ENCODE measurements around the gene MACROD2. TPM values are rescaled to one million over a fixed set of nuclear protein-coding genes. Genes with fewer than 3 reads are reported as not detected.
A peak's percentile ranks its signal among the peaks of the same experiment; 100 is the strongest.

The MACROD2 gene
- total RNA-seq, 1 donor from 2014 or later = 6.7 TPM

DNA sequence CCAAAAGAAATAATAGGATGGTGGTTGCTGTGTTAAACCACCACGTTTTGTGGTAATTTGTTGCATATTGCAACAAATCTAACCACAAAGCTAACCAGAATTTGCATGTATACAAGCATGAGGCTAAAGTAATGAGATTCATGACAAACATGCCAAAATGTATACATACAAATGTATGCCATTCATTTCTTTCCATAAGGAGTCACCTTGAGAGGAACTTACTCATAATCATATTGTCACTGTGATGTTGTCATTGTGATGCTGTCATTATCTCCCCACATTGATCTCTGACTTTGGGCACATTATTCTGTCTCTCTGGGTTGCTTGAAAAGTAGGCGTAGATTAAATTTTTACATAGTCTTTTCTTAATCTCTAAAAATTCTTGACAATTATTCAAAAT, 1228.9 kb downstream of the MACROD2 start:
- TF ChIP-seq, protein P1, sequence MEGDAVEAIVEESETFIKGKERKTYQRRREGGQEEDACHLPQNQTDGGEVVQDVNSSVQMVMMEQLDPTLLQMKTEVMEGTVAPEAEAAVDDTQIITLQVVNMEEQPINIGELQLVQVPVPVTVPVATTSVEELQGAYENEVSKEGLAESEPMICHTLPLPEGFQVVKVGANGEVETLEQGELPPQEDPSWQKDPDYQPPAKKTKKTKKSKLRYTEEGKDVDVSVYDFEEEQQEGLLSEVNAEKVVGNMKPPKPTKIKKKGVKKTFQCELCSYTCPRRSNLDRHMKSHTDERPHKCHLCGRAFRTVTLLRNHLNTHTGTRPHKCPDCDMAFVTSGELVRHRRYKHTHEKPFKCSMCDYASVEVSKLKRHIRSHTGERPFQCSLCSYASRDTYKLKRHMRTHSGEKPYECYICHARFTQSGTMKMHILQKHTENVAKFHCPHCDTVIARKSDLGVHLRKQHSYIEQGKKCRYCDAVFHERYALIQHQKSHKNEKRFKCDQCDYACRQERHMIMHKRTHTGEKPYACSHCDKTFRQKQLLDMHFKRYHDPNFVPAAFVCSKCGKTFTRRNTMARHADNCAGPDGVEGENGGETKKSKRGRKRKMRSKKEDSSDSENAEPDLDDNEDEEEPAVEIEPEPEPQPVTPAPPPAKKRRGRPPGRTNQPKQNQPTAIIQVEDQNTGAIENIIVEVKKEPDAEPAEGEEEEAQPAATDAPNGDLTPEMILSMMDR (conservative IDR thresholded peaks at IDR 0.05) = no peak
- Mint-ChIP-seq H3K9me3 (no peaks in the 10 kb centered on the region), H3K27me3 (no peaks in the 10 kb centered on the region), H3K4me1 (ENCODE audit: unreplicated experiment) (peaks cover 16% of the 10 kb centered on the region), H3K27ac (no peak overlapping the region), H3K36me3 (no peaks in the 10 kb centered on the region), H3K4me3 (no peak overlapping the region)
- DNase-seq (ENCODE audit: extremely low spot score, unreplicated experiment) = no peak

DNA sequence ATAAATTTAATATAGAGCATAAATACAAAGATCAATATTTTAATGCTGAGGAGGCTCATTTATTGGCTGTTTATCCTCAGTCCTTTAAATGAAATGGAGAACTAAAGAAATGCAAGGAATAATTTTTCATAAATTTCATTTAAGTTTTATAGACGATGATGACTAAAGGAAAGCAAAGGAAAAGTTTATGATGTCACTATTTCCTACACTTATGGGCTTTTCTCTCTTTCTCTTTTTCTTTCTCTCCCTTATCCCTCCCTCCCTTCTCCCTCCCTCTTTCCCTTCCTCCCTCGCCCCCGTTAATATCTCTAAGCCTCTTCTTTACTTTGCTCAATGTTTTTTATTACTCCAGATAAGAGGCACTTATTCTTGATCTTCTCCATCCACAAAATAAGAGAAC, 1231.8 kb downstream of the MACROD2 start:
- no peak overlapping the region for H3K27ac Mint-ChIP-seq
- TF ChIP-seq, protein P1 (conservative IDR thresholded peaks at IDR 0.05) = no peak
- no peaks in the 10 kb centered on the region for H3K27me3 Mint-ChIP-seq
- H3K4me3 Mint-ChIP-seq = no peak overlapping the region
- H3K9me3 Mint-ChIP-seq = peaks cover 10% of the 10 kb centered on the region
- no peak for DNase-seq (ENCODE audit: extremely low spot score, unreplicated experiment)
- H3K4me1 Mint-ChIP-seq (ENCODE audit: unreplicated experiment) = peaks cover 6% of the 10 kb centered on the region
- H3K36me3 Mint-ChIP-seq = peaks cover 7% of the 10 kb centered on the region

DNA sequence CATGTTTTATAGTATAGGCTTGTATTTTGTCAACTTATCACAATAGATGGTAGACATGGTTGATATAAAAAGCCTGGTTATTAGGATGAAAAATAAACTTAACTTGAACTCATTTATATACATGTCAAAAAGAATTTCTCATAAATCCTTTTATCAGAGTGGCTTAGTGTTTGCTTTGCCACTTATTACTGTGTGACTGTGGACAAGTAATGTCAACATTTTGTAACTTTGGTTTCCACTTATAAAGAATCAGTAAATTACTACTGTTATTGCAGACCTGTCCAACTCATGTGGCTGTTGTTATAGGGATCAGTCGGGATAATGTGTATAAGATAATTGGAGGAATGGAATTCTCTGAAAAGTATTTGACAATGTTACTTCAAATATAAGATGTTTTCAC, 1236.9 kb downstream of the MACROD2 start:
- Mint-ChIP-seq H3K27ac (no peak overlapping the region), H3K4me3 (no peak overlapping the region), H3K4me1 (ENCODE audit: unreplicated experiment) (no peaks in the 10 kb centered on the region), H3K27me3 (peaks cover 4% of the 10 kb centered on the region), H3K36me3 (peaks cover 7% of the 10 kb centered on the region), H3K9me3 (peaks cover 10% of the 10 kb centered on the region)
- no peak for DNase-seq (ENCODE audit: extremely low spot score, unreplicated experiment)
- TF ChIP-seq, protein P1 (conservative IDR thresholded peaks at IDR 0.05) = no peak

DNA sequence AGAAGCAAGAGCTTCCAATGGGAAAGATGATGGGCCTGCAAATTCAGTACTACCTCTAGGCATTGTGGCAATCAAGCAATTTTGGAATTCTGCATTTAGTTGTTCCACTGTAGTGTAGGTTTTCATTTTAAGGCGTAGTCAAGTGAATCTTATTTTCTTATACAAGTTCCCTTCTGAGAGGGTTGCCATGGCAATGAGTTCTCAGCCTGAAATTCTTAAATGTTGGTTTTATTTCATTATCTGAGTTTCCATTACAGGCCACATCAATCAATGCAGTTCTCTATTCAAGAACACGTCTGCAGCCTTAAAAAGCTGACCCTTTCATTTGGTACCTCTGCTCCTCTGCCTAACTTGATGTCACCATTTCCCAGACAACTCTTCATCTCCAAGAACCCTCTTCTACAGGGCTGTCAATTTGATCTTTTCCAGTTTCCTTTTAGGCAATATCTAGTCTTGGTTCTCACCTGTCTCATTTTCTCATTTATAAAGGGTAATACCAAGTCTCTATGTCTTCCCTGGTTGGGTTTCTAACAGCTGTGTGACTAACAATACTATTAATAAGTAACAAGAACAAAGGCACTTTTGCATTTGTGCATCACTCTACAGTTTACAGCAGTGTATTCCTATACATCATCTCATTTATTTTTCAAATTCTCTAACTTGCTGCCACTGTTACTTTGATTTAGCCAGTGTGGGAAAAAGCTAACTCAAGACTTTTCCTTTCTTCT, 1240.3 kb downstream of the MACROD2 start:
- H3K4me1 Mint-ChIP-seq (ENCODE audit: unreplicated experiment) = no peaks in the 10 kb centered on the region
- TF ChIP-seq, protein P1 (conservative IDR thresholded peaks at IDR 0.05) = no peak
- no peak for DNase-seq (ENCODE audit: extremely low spot score, unreplicated experiment)
- H3K27me3 Mint-ChIP-seq = peaks cover 4% of the 10 kb centered on the region
- no peak overlapping the region for H3K4me3 Mint-ChIP-seq
- no peak overlapping the region for H3K27ac Mint-ChIP-seq
- H3K36me3 Mint-ChIP-seq = no peaks in the 10 kb centered on the region
- peaks cover 3% of the 10 kb centered on the region for H3K9me3 Mint-ChIP-seq

DNA sequence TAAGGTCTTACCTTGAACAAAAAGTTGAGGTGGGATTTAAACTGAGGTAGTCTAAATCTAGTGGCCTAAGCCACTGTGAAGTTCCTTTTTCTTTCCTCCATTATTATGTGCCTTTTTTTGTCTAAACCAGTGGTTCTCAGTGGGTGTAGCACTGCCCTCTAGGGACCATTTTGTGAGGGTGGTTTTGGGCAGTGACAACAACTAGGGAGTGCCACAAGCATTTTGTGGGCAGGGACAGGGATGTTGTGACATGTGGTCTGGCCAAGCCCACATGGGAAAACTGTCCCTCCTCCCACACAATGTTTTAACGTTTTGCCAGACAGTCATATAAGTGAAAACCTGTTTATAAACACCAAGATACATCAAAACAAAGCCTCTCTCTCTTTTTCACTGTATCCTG, 1241.5 kb downstream of the MACROD2 start:
- DNase-seq (ENCODE audit: extremely low spot score, unreplicated experiment) = no peak
- Mint-ChIP-seq H3K4me3 (no peak overlapping the region), H3K9me3 (peaks cover 3% of the 10 kb centered on the region), H3K4me1 (ENCODE audit: unreplicated experiment) (no peaks in the 10 kb centered on the region), H3K27ac (no peak overlapping the region), H3K36me3 (no peaks in the 10 kb centered on the region), H3K27me3 (peaks cover 4% of the 10 kb centered on the region)
- TF ChIP-seq, protein P1 (conservative IDR thresholded peaks at IDR 0.05) = peak; percentile 69
